Measurements from ENCODE around the gene C12orf43. TPM values are rescaled to one million over a fixed set of nuclear protein-coding genes. Genes with fewer than 3 reads are reported as not detected.

Gene C12orf43
- total RNA-seq, 2 experiments from 2014 or later, result 17.6 to 20.2 TPM

DNA sequence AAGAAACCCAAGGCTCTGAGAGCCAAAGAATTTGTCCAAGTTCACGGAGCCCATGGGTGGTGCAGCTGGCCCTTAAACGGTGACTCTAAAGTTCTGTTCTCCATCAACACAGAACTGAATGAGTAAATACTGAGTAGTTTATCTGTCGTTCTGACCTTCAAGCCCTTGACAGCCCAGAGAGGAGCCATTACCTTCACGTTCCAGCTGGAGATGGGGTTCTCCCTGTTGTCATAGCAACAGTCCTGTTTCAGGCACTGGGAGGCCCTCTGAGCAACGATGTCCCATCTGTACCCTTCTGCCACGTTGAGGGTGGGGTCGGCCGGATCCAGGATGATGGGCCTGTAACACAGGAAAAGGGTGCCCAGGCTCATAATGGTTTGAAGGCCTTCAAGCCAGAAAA is 7.5 kb upstream of the C12orf43 start:
- ChIA-PET POLR2A (no interaction called here), CTCF (no interaction called here)
- peaks cover 71% of the 10 kb centered on the region for H3K36me3 Mint-ChIP-seq (ENCODE audit: low read depth)
- H3K27ac Mint-ChIP-seq, result no peak overlapping the region
- H3K27me3 Mint-ChIP-seq, result no peaks in the 10 kb centered on the region
- H3K4me1 Mint-ChIP-seq, result peaks cover 3% of the 10 kb centered on the region
- H3K4me3 Mint-ChIP-seq, result no peak overlapping the region
- no peak for DNase-seq
- H3K9me3 Mint-ChIP-seq, result no peaks in the 10 kb centered on the region

GRCh38 chr12:121022713-121023112 is 6.4 kb upstream of the C12orf43 start:
- Mint-ChIP-seq H3K4me1 (no peaks in the 10 kb centered on the region), H3K27ac (no peak overlapping the region), H3K36me3 (ENCODE audit: low read depth) (peaks cover 61% of the 10 kb centered on the region), H3K9me3 (no peaks in the 10 kb centered on the region), H3K27me3 (no peaks in the 10 kb centered on the region), H3K4me3 (no peak overlapping the region)
- CTCF ChIA-PET, result no interaction called here
- POLR2A ChIA-PET, result no interaction called here
- DNase-seq, result no peak

GRCh38 chr12:121021754-121022153 is 5.5 kb upstream of the C12orf43 start:
- H3K27ac Mint-ChIP-seq, result no peak overlapping the region
- CTCF ChIA-PET, result interaction anchor here (1.7 kb wide), 1 partner anchor 16 kb away, joined by 5 read pairs; no protein-coding TSS in a partner anchor

GRCh38 chr12:121018860-121019617 is 2.8 kb upstream of the C12orf43 start:
- Mint-ChIP-seq H3K9me3 (no peaks in the 10 kb centered on the region), H3K4me1 (peaks cover 18% of the 10 kb centered on the region), H3K27me3 (no peaks in the 10 kb centered on the region), H3K36me3 (ENCODE audit: low read depth) (peaks cover 36% of the 10 kb centered on the region), H3K4me3 (no peak overlapping the region), H3K27ac (no peak overlapping the region)
- ChIA-PET CTCF (interaction anchor here (0.6 kb wide), 1 partner anchor 84 kb away, joined by 3 read pairs; no protein-coding TSS in a partner anchor), POLR2A (no interaction called here)
- no peak for DNase-seq

More at GRCh38 chr12:121021754-121022153, 5.5 kb upstream of the C12orf43 start:
- Mint-ChIP-seq H3K36me3 (ENCODE audit: low read depth) (peaks cover 52% of the 10 kb centered on the region), H3K4me3 (no peak overlapping the region), H3K27me3 (no peaks in the 10 kb centered on the region), H3K4me1 (no peaks in the 10 kb centered on the region), H3K9me3 (no peaks in the 10 kb centered on the region)
- DNase-seq, result no peak
- POLR2A ChIA-PET, result no interaction called here

DNA sequence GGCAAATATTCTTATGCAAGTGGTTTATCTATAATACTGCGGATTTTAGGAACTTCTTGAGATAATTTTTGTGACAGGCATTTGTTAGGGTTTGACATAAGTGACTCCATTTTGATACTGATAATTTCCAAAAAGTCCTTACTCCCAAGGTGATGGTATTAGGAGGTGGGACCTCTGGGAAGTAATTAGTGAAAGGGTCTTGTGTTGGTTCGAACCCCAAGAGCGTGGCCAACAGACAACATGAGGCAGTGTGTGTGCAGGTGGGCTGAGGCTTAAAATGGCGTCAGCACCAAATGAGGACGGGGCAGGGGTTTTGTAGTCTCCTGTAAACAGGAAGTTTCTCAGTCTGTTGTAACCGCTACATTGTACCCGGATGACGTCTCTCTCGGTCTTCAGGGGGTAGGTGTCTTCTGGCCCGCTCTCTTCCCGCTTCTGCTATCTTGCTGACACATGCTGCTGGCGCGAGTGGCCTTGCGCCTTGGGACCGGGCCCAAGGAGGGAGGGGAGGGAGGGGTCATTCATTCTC is 1.7 kb upstream of the C12orf43 start:
- CTCF ChIA-PET, result interaction anchor here (1.0 kb wide), 1 partner anchor 11 kb away, joined by 10 read pairs; no protein-coding TSS in a partner anchor
- Mint-ChIP-seq H3K9me3 (no peaks in the 10 kb centered on the region), H3K4me3 (no peak overlapping the region), H3K27me3 (no peaks in the 10 kb centered on the region), H3K4me1 (peaks cover 25% of the 10 kb centered on the region), H3K27ac (no peak overlapping the region), H3K36me3 (ENCODE audit: low read depth) (peaks cover 28% of the 10 kb centered on the region)
- no peak for DNase-seq
- POLR2A ChIA-PET, result no interaction called here

GRCh38 chr12:121013715-121014114 is 2.6 kb downstream of the C12orf43 start:
- no peak overlapping the region for H3K27ac Mint-ChIP-seq
- CTCF ChIA-PET, result no interaction called here
- DNase-seq, result no peak
- no peaks in the 10 kb centered on the region for H3K27me3 Mint-ChIP-seq
- peaks cover 14% of the 10 kb centered on the region for H3K36me3 Mint-ChIP-seq (ENCODE audit: low read depth)
- no peaks in the 10 kb centered on the region for H3K9me3 Mint-ChIP-seq
- H3K4me1 Mint-ChIP-seq, result peaks cover 25% of the 10 kb centered on the region
- POLR2A ChIA-PET, result no interaction called here
- H3K4me3 Mint-ChIP-seq, result no peak overlapping the region

GRCh38 chr12:121011820-121012219 is 4.5 kb downstream of the C12orf43 start:
- Mint-ChIP-seq H3K27me3 (no peaks in the 10 kb centered on the region), H3K4me3 (no peak overlapping the region), H3K36me3 (ENCODE audit: low read depth) (peaks cover 24% of the 10 kb centered on the region), H3K4me1 (peaks cover 25% of the 10 kb centered on the region), H3K27ac (no peak overlapping the region), H3K9me3 (no peaks in the 10 kb centered on the region)
- ChIA-PET POLR2A (no interaction called here), CTCF (interaction anchor here (1.6 kb wide), 1 partner anchor 48 kb away, joined by 3 read pairs; no protein-coding TSS in a partner anchor)
- DNase-seq, result no peak

GRCh38 chr12:121010860-121011259 is 5.4 kb downstream of the C12orf43 start:
- H3K27me3 Mint-ChIP-seq, result no peaks in the 10 kb centered on the region
- H3K36me3 Mint-ChIP-seq (ENCODE audit: low read depth), result peaks cover 24% of the 10 kb centered on the region
- H3K27ac Mint-ChIP-seq, result no peak overlapping the region
- CTCF ChIA-PET, result interaction anchor here (0.5 to 1.2 kb wide), 3 partner anchors 164 to 424 kb away, joined by 3 to 4 read pairs (median 3); no protein-coding TSS in a partner anchor
- H3K9me3 Mint-ChIP-seq, result no peaks in the 10 kb centered on the region
- peaks cover 20% of the 10 kb centered on the region for H3K4me1 Mint-ChIP-seq
- POLR2A ChIA-PET, result no interaction called here
- no peak overlapping the region for H3K4me3 Mint-ChIP-seq
- no peak for DNase-seq

- ChIA-PET CTCF (interaction anchor here (0.6 to 1.2 kb wide), 3 partner anchors 30 to 413 kb away, joined by 3 read pairs; no protein-coding TSS in a partner anchor), POLR2A (no interaction called here)
- Mint-ChIP-seq H3K4me1 (peaks cover 14% of the 10 kb centered on the region), H3K36me3 (ENCODE audit: low read depth) (peaks cover 29% of the 10 kb centered on the region), H3K4me3 (no peak overlapping the region), H3K9me3 (no peaks in the 10 kb centered on the region), H3K27ac (no peak overlapping the region), H3K27me3 (no peaks in the 10 kb centered on the region)
- DNase-seq, result no peak
Observed at GRCh38 chr12:121009741-121010140, 6.5 kb downstream of the C12orf43 start.

- peak overlapping the region; percentile 28 for H3K27ac Mint-ChIP-seq
- peaks cover 8% of the 10 kb centered on the region for H3K4me1 Mint-ChIP-seq
- H3K36me3 Mint-ChIP-seq (ENCODE audit: low read depth), result peaks cover 35% of the 10 kb centered on the region
- POLR2A ChIA-PET, result no interaction called here
- no peaks in the 10 kb centered on the region for H3K9me3 Mint-ChIP-seq
- H3K27me3 Mint-ChIP-seq, result no peaks in the 10 kb centered on the region
- H3K4me3 Mint-ChIP-seq, result no peak overlapping the region
- CTCF ChIA-PET, result interaction anchor here (0.5 to 0.7 kb wide), 2 partner anchors 20 to 167 kb away, joined by 3 to 5 read pairs; no protein-coding TSS in a partner anchor
- no peak for DNase-seq
Observed at GRCh38 chr12:121008347-121009098, 7.8 kb downstream of the C12orf43 start.

DNA sequence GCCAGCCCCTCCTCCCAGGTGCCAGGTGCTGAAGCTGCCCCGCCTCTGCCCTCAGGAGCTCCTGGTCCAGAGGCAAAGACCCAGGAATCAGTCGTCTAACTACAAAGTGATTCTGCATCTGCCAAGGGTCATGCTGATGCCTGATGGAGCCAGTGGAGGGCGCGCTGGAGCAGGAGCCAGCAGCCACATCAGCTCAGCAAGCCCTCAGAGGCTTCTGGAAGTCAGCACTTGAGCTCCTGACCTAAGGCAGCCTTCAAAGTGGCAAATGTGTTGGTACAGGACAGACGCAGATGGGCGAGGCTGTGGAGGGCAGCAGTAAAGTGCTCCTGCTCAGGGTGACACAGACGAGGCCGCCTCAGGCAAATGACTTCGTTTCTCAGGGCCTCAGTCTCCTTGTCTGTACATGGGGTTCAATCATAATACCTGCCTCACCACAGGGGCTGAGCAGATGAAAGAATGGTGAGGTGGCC is 10.9 kb downstream of the C12orf43 start:
- POLR2A ChIA-PET, result no interaction called here
- CTCF ChIA-PET, result interaction anchor here (0.7 to 3.6 kb wide), 11 partner anchors 9 to 383 kb away, joined by 3 to 15 read pairs (median 3); no protein-coding TSS in a partner anchor

GRCh38 chr12:121004253-121004815 is 12.0 kb downstream of the C12orf43 start:
- peaks cover 25% of the 10 kb centered on the region for H3K36me3 Mint-ChIP-seq (ENCODE audit: low read depth)
- H3K9me3 Mint-ChIP-seq, result no peaks in the 10 kb centered on the region
- DNase-seq, result no peak
- no peak overlapping the region for H3K4me3 Mint-ChIP-seq
- no peak overlapping the region for H3K27ac Mint-ChIP-seq
- no peaks in the 10 kb centered on the region for H3K27me3 Mint-ChIP-seq
- CTCF ChIA-PET, result interaction anchor here (1.1 to 3.6 kb wide), 7 partner anchors 8 to 382 kb away, joined by 3 to 15 read pairs (median 3); no protein-coding TSS in a partner anchor
- H3K4me1 Mint-ChIP-seq, result peaks cover 5% of the 10 kb centered on the region
- POLR2A ChIA-PET, result no interaction called here

More for the DNA sequence above, 10.9 kb downstream of the C12orf43 start:
- H3K9me3 Mint-ChIP-seq, result no peaks in the 10 kb centered on the region
- H3K4me1 Mint-ChIP-seq, result peaks cover 5% of the 10 kb centered on the region
- peaks cover 29% of the 10 kb centered on the region for H3K36me3 Mint-ChIP-seq (ENCODE audit: low read depth)
- peak; percentile 63 for DNase-seq
- peak overlapping the region; percentile 76 for H3K27ac Mint-ChIP-seq
- no peak overlapping the region for H3K4me3 Mint-ChIP-seq
- H3K27me3 Mint-ChIP-seq, result no peaks in the 10 kb centered on the region

Data from activated CD4-positive, alpha-beta T cell treated with anti-CD3 and anti-CD28 coated beads, Interleukin-2, amount 10 ng/mL, durations not matched to agents 7 days and 5 days (primary cell).